ENCODE data around the gene OBSCN. TPM values are rescaled to one million over a fixed set of nuclear protein-coding genes. Genes with fewer than 3 reads are reported as not detected.
"Not testable (repeated sequence)": the region's sequence is repeated elsewhere in the genome, so short reads cannot be mapped to it uniquely, and the experiment has no call there.

The OBSCN gene
- total and polyA plus RNA-seq, 2 donors = 10.1 to 75.9 TPM

GRCh38 chr1:228169345-228169744 lies 38.5 kb upstream of the OBSCN start:
- peaks cover 4 to 5% of the 10 kb centered on the region in 2 donors for H3K36me3 ChIP-seq (ENCODE audit: control insufficient read depth in 2 of 2, insufficient read depth in 2 of 2, low read length in 1 of 2)
- peaks cover 0 to 15% of the 10 kb centered on the region in 2 donors for H3K4me1 ChIP-seq (ENCODE audit: control insufficient read depth in 2 of 2, insufficient read depth in 2 of 2, low read length in 2 of 2)
- WGBS = 97% methylated on average over 2 of the region's 2 CpGs
- DNase-seq (ENCODE audit: low read depth in 6 of 9, low spot score in 9 of 9) = no peak
- no peak overlapping the region for H3K4me3 ChIP-seq (ENCODE audit: low read length in 2 of 2)
- H3K27ac ChIP-seq (ENCODE audit: low read depth in 1 of 2, low read length in 1 of 2) = no peak overlapping the region
- H3K27me3 ChIP-seq (ENCODE audit: control insufficient read depth in 2 of 2, insufficient read depth in 1 of 2, low read length in 1 of 2) = no peaks in the 10 kb centered on the region
- H3K9me3 ChIP-seq (ENCODE audit: control insufficient read depth in 2 of 2, insufficient read depth in 1 of 2, low read length in 1 of 2) = peaks cover 0 to under 1% of the 10 kb centered on the region in 2 donors

DNA sequence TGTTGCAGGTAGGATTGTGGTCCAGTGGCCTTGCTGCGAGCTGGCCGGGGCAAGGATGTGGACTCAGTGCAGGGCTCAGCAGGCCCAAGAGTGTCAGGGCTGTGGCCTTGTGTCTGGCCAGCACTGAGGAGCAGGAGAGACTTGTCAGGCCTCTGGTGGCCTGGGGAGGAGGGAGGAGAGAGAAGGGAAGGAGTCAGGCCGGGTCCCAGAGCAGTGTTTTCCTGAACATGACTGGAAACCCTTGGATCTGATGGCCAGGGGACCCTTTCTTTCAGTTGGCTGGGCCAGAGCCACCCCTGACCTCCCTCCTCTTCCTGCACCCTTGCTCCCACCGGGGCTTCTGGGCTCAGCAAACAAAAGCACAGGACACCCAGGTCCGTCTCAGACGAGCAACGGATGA lies 37.2 kb upstream of the OBSCN start:
- Histone ChIP-seq H3K36me3 (ENCODE audit: control insufficient read depth in 2 of 2, insufficient read depth in 2 of 2, low read length in 1 of 2) (peaks cover 11 to 15% of the 10 kb centered on the region in 2 donors), H3K27me3 (ENCODE audit: control insufficient read depth in 2 of 2, insufficient read depth in 1 of 2, low read length in 1 of 2) (no peaks in the 10 kb centered on the region), H3K9me3 (ENCODE audit: control insufficient read depth in 2 of 2, insufficient read depth in 1 of 2, low read length in 1 of 2) (peaks cover 0 to 6% of the 10 kb centered on the region in 2 donors), H3K4me3 (ENCODE audit: low read length in 2 of 2) (no peak overlapping the region), H3K4me1 (ENCODE audit: control insufficient read depth in 2 of 2, insufficient read depth in 2 of 2, low read length in 2 of 2) (peaks cover 0 to 6% of the 10 kb centered on the region in 2 donors), H3K27ac (ENCODE audit: low read depth in 1 of 2, low read length in 1 of 2) (no peak overlapping the region)
- no peak for DNase-seq (ENCODE audit: low read depth in 6 of 9, low spot score in 9 of 9)
- 94% methylated on average over 7 of the region's 7 CpGs for WGBS

DNA sequence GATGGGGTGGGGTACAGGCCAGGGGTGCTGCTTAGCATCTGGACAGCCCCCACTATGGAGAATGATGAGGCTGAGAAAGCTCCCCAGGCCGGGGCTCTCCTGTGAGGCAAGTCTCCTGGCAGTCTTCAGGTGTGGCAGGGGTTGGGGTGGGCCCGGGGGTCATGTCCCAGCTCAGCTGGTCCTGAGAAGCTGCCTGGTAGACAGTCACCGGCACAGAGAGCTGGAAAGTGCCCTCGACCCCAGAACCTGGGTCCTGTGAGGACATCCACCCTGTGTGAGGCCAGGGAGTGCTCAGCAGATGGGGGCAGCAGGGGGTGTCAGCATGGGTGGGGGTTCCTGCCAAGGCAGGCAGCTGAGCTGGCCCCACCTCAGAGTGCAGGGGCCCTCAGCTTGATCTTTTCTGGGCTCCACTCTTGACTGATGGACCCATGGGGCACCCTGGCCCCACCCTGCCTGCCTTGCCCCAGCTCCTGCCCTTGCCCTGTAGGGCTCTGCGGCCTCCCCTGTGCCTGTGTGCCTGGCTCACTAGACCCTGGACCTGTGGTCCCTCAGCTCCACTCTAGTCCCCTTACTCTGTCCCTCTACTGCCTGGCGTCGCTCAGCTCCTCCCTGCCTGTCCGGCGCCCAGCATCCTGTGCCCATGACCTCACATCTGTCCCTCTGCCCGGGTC lies 36.5 kb upstream of the OBSCN start:
- no peak for DNase-seq (ENCODE audit: low read depth in 6 of 9, low spot score in 9 of 9)
- H3K9me3 ChIP-seq (ENCODE audit: control insufficient read depth in 2 of 2, insufficient read depth in 1 of 2, low read length in 1 of 2) = peaks cover 0 to 6% of the 10 kb centered on the region in 2 donors
- H3K27ac ChIP-seq (ENCODE audit: low read depth in 1 of 2, low read length in 1 of 2) = no peak overlapping the region
- peaks cover 0 to 4% of the 10 kb centered on the region in 2 donors for H3K4me1 ChIP-seq (ENCODE audit: control insufficient read depth in 2 of 2, insufficient read depth in 2 of 2, low read length in 2 of 2)
- H3K27me3 ChIP-seq (ENCODE audit: control insufficient read depth in 2 of 2, insufficient read depth in 1 of 2, low read length in 1 of 2) = no peaks in the 10 kb centered on the region
- 91% methylated on average over 10 of the region's 10 CpGs for WGBS
- H3K36me3 ChIP-seq (ENCODE audit: control insufficient read depth in 2 of 2, insufficient read depth in 2 of 2, low read length in 1 of 2) = peaks cover 11 to 18% of the 10 kb centered on the region in 2 donors
- no peak overlapping the region for H3K4me3 ChIP-seq (ENCODE audit: low read length in 2 of 2)

GRCh38 chr1:228172591-228173527 lies 35.0 kb upstream of the OBSCN start:
- 96% methylated on average over 21 of the region's 21 CpGs for WGBS
- no peak overlapping the region for H3K27ac ChIP-seq (ENCODE audit: low read depth in 1 of 2, low read length in 1 of 2)
- no peaks in the 10 kb centered on the region for H3K4me1 ChIP-seq (ENCODE audit: control insufficient read depth in 2 of 2, insufficient read depth in 2 of 2, low read length in 2 of 2)
- peaks cover 10 to 18% of the 10 kb centered on the region in 2 donors for H3K36me3 ChIP-seq (ENCODE audit: control insufficient read depth in 2 of 2, insufficient read depth in 2 of 2, low read length in 1 of 2)
- H3K9me3 ChIP-seq (ENCODE audit: control insufficient read depth in 2 of 2, insufficient read depth in 1 of 2, low read length in 1 of 2) = peaks cover 0 to 6% of the 10 kb centered on the region in 2 donors
- H3K27me3 ChIP-seq (ENCODE audit: control insufficient read depth in 2 of 2, insufficient read depth in 1 of 2, low read length in 1 of 2) = no peaks in the 10 kb centered on the region
- DNase-seq (ENCODE audit: low read depth in 6 of 9, low spot score in 9 of 9) = no peak
- no peak overlapping the region for H3K4me3 ChIP-seq (ENCODE audit: low read length in 2 of 2)

DNA sequence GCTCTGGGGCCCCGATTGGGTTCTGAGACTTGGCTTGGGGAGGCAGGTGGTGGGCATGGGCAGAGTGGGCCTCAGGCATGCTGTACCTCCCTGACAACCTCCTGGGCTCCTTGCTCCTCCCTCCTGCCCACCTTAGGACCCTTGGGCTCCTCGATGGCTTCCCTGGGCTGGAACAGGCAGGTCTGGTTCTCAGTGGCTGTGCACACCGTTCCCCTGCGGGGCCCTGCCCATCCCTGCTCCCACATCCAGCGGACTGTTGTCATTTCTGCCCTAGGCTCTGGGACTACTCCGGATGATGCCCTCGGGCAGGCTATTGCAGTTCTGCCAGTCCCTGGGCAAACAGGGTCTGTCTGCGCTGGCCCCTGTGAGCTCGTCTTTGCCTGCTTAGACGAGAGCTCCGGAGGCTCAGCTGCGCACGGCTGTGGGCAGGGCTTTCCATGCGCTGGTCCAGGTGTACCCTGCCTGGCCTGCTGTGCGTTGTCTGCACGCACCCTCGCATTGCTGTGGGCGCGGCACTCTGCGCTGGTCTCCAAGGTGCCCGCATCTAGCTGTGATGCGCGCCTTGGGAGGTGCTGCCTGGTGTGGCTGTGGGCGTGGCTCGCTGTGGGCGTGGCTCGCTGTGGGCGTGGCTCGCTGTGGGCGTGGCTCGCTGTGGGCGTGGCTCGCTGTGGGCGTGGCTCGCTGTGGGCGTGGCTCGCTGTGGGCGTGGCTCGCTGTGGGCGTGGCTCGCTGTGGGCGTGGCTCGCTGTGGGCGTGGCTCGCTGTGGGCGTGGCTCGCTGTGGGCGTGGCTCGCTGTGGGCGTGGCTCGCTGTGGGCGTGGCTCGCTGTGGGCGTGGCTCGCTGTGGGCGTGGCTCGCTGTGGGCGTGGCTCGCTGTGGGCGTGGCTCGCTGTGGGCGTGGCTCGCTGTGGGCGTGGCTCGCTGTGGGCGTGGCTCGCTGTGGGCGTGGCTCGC lies 34.0 kb upstream of the OBSCN start:
- not testable (repeated sequence) for H3K27ac ChIP-seq (ENCODE audit: low read depth in 1 of 2, low read length in 1 of 2); DNase-seq (ENCODE audit: low read depth in 6 of 9, low spot score in 9 of 9); H3K4me3 ChIP-seq (ENCODE audit: low read length in 2 of 2); H3K4me1 ChIP-seq (ENCODE audit: control insufficient read depth in 2 of 2, insufficient read depth in 2 of 2, low read length in 2 of 2); H3K9me3 ChIP-seq (ENCODE audit: control insufficient read depth in 2 of 2, insufficient read depth in 1 of 2, low read length in 1 of 2); H3K27me3 ChIP-seq (ENCODE audit: control insufficient read depth in 2 of 2, insufficient read depth in 1 of 2, low read length in 1 of 2)
- WGBS = 80% methylated on average over 36 of the region's 69 CpGs
- H3K36me3 ChIP-seq (ENCODE audit: control insufficient read depth in 2 of 2, insufficient read depth in 2 of 2, low read length in 1 of 2) = peaks cover 6 to 14% of the 10 kb centered on the region in 2 donors

DNA sequence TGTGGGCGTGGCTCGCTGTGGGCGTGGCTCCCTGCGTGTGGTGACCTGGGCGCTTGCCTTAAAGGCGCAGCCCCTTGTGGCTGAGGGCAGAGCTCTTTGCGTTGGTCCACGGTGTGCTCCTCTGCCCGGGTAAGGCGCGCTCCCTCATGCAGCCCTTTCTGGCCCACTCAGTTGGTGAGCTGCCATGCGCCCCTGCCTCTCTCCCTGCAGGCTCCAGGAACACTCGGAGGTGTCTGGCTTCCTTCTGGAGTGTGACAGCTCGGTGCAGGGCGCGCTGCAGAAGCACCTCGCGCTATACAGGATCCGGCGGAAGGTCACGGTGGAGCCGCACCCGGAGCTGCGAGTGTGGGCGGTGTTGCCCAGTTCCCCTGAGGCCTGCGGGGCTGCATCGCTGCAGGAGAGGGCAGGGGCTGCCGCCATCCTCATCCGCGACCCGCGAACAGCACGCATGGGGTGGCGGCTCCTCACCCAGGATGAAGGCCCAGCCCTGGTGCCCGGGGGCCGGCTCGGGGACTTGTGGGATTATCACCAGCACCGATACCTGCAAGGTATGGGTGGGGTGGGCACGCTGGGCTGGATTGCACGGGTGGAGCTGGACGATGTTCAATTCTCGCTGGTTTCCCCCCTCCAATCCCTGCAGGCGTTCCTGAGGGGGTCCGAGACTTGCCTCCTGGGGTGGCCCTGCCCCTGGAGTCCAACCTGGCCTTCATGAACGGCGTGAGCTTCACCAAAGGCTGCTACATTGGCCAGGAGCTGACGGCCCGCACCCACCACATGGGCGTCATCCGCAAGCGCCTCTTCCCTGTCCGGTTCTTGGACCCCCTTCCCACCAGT lies 33.1 kb upstream of the OBSCN start:
- no peaks in the 10 kb centered on the region for H3K4me1 ChIP-seq (ENCODE audit: control insufficient read depth in 2 of 2, insufficient read depth in 2 of 2, low read length in 2 of 2)
- no peak for DNase-seq (ENCODE audit: low read depth in 6 of 9, low spot score in 9 of 9)
- H3K4me3 ChIP-seq (ENCODE audit: low read length in 2 of 2) = no peak overlapping the region

GRCh38 chr1:228175316-228176023 lies 32.4 kb upstream of the OBSCN start:
- H3K9me3 ChIP-seq (ENCODE audit: control insufficient read depth in 2 of 2, insufficient read depth in 1 of 2, low read length in 1 of 2) = peaks cover 0 to 6% of the 10 kb centered on the region in 2 donors
- no peaks in the 10 kb centered on the region for H3K27me3 ChIP-seq (ENCODE audit: control insufficient read depth in 2 of 2, insufficient read depth in 1 of 2, low read length in 1 of 2)
- WGBS = 96% methylated on average over 18 of the region's 18 CpGs
- no peaks in the 10 kb centered on the region for H3K4me1 ChIP-seq (ENCODE audit: control insufficient read depth in 2 of 2, insufficient read depth in 2 of 2, low read length in 2 of 2)
- no peak overlapping the region for H3K27ac ChIP-seq (ENCODE audit: low read depth in 1 of 2, low read length in 1 of 2)
- no peak for DNase-seq (ENCODE audit: low read depth in 6 of 9, low spot score in 9 of 9)
- H3K4me3 ChIP-seq (ENCODE audit: low read length in 2 of 2) = no peak overlapping the region
- peaks cover 6 to 14% of the 10 kb centered on the region in 2 donors for H3K36me3 ChIP-seq (ENCODE audit: control insufficient read depth in 2 of 2, insufficient read depth in 2 of 2, low read length in 1 of 2)

More for the DNA sequence above, 33.1 kb upstream of the OBSCN start:
- Histone ChIP-seq H3K27me3 (ENCODE audit: control insufficient read depth in 2 of 2, insufficient read depth in 1 of 2, low read length in 1 of 2) (no peaks in the 10 kb centered on the region), H3K27ac (ENCODE audit: low read depth in 1 of 2, low read length in 1 of 2) (no peak overlapping the region), H3K36me3 (ENCODE audit: control insufficient read depth in 2 of 2, insufficient read depth in 2 of 2, low read length in 1 of 2) (peaks cover 6 to 14% of the 10 kb centered on the region in 2 donors), H3K9me3 (ENCODE audit: control insufficient read depth in 2 of 2, insufficient read depth in 1 of 2, low read length in 1 of 2) (peaks cover 0 to 6% of the 10 kb centered on the region in 2 donors)
- WGBS = 96% methylated on average over 52 of the region's 52 CpGs
